Measurements from ENCODE around the gene MOGAT3. TPM values are rescaled to one million over a fixed set of nuclear protein-coding genes. Genes with fewer than 3 reads are reported as not detected.
"Not testable (repeated sequence)": the region's sequence is repeated elsewhere in the genome, so short reads cannot be mapped to it uniquely, and the experiment has no call there.

MOGAT3 gene
- total RNA-seq, 2 experiments from 2014 or later, result not detected

DNA sequence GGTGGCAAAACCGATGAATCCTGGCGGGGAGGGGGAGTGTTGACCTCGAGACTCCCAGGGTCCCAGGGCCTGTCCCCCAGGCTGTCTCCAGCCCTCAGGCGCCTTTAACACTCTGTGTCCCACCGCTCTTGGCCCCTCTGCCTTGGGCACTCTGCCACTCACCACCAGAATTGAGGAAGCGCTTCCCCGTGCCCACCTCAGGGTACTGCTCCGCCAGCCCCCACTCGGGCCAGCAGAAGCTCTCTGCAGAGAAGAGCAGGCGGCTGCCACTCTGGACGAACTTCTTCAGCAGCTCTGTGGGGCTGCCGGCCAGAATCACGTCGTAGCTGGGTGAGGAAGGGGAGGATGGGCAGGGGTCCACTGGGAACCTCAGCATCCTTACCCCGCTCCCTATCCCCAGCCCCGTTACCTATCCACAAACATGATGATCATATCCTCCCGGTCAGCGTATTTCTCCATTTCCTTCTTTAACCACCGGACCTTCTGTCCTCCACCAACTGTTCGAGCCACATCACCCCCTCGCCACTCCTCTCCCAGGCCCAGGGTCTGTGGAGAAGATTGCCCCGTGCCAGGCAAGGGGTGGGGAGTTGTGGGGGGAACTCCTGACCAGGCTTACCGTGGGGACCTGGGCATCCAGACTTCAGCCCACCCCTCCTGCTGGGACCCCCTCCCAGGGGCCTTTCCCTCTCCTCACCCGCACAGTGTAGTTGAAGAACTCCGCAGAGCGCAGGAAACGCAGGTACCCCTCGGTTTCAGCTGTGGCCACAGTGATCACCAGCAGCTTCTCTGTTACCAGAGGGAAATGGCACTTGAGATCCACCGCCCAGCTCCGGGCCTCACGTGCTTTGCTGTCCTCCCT, 15.4 kb upstream of the MOGAT3 start:
- ChIA-PET CTCF (interaction anchor here (1.1 to 5.4 kb wide), 5 partner anchors 14 to 67 kb away, joined by 3 to 36 read pairs (median 6); partner anchors contain the start of gene FIS1), POLR2A (no interaction called here)

DNA sequence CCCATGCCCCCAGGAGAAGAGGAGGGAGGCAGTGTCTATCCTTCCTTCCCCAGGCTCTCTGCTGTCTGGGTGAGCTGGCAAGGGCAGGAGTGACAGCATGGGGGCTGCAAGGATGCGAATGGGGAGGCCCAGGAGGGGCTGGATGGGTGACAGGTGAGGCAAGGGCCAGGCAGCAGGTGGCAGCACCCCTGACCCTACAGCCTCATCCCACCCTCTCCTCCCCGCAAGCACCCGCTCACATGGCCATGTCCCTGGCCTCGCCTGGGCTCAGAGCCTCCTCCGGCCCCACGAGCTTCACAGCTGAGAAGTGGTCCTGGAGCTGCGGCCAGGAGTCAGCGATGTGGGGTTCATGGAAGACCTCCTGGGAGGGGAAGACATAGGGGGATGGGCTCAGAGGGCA, 11.2 kb upstream of the MOGAT3 start:
- ChIA-PET CTCF (interaction anchor here (1.8 kb wide), 1 partner anchor 19 kb away, joined by 5 read pairs; no protein-coding TSS in a partner anchor), POLR2A (no interaction called here)

DNA sequence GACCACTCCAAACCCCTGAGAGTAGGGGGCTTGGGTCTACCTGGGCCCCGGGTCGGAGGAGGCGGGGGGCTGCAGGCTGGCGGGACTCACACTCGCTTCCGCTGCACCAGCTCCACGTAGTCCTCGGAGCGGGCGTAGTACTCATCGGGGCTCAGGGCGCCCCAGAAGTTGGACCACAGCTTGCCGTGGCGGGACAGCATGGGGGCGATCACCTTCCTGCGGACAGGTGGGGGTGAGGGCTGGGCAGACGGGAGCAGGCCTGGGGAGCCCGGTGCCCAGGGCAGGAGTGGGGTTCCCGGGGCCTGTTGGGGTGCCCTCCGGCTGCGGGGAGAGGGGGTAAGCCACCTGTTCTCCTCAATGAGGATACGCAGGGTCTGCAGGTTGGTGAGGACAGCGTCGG, 10.7 kb upstream of the MOGAT3 start:
- CTCF ChIA-PET, result interaction anchor here (1.8 kb wide), 1 partner anchor 18 kb away, joined by 5 read pairs; no protein-coding TSS in a partner anchor
- POLR2A ChIA-PET, result no interaction called here

DNA sequence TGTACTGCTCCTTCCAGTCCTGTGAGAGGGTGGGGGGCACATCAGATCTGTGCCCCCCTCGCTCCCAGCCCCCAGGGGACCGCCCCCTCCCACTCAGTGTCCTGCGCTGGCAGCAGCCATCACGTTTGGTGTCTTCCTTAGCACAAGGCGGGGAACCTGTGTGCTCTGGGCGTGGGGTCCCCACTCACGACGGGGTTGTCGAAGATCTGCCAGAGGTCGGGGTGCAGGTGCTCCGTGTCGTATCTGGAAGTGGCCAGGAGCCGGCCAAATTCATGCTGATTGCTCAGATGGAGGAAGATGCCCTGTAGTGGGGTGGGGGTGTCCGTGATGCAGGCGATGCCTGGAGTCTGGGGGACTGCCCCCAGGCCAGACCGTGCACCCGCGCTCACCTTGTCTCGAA, 9.3 kb upstream of the MOGAT3 start:
- ChIA-PET CTCF (interaction anchor here (0.6 kb wide), 1 partner anchor 59 kb away, joined by 3 read pairs; no protein-coding TSS in a partner anchor), POLR2A (interaction anchor here (0.5 kb wide), 1 partner anchor 31 kb away, joined by 3 read pairs; no protein-coding TSS in a partner anchor)

DNA sequence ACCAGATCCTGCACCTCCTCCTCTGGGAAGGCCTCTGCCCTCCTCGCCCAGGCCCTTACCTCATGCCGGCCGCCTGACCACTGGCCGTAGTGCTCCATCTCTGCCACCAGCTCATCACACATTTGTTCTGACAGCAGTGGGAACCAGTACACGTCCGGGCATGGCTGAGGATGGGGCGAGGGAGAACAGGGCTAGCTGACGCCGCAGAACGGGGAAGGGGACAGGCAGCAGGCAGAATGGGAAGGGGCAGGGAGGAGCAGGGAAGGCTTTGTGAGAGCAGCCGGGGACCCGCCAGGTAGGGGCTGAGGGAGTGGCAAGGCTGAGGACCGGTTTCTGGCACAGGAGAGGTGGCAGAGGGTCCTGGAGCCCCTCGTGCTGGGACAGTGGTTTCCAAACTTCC, 8.0 kb upstream of the MOGAT3 start:
- CTCF ChIA-PET, result no interaction called here

DNA sequence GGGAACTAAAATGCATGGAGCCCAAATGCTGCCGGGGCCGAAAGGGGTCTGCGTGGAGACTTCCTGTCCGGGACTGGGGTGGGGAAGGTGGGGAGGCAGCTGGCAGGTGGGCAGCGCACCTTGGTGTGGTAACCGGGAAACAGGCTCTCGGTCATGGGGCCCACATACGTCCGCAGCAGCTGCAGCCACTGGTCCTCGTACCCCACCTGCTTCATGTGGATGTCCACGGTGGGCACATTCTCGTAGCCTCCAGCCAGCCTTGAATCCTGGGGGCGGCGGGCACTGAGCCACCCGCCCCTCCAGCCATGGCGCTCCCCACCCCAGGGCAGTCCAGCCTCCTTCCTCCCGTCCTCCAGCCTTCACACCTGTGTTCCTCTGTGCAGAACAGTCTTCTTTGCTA, 6.6 kb upstream of the MOGAT3 start:
- ChIA-PET CTCF (no interaction called here), POLR2A (interaction anchor here (0.6 to 0.7 kb wide), 2 partner anchors 20 to 21 kb away, joined by 4 to 13 read pairs; no protein-coding TSS in a partner anchor)

More for the DNA sequence above, 8.0 kb upstream of the MOGAT3 start:
- POLR2A ChIA-PET, result no interaction called here

DNA sequence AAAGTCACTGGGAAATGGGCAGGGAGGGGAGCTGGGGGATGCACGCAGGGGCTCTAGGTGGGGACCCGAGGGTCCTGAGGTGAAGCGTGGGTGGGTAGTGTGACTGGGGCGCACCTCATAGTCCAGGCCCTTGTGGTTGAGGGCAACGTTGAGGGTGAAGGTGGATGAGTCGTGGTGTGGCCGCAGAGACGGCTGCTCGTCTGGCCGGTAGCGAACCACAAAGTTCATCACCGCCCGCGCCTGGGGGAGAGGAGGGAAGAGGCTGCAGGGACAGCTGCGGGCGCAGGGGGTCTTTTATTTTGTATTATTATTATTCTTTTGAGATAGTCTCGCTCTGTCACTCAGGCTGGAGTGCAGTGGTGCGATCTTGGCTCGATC, 5.8 kb upstream of the MOGAT3 start:
- POLR2A ChIA-PET, result interaction anchor here (0.6 kb wide), 1 partner anchor 20 kb away, joined by 13 read pairs; no protein-coding TSS in a partner anchor
- CTCF ChIA-PET, result no interaction called here

DNA sequence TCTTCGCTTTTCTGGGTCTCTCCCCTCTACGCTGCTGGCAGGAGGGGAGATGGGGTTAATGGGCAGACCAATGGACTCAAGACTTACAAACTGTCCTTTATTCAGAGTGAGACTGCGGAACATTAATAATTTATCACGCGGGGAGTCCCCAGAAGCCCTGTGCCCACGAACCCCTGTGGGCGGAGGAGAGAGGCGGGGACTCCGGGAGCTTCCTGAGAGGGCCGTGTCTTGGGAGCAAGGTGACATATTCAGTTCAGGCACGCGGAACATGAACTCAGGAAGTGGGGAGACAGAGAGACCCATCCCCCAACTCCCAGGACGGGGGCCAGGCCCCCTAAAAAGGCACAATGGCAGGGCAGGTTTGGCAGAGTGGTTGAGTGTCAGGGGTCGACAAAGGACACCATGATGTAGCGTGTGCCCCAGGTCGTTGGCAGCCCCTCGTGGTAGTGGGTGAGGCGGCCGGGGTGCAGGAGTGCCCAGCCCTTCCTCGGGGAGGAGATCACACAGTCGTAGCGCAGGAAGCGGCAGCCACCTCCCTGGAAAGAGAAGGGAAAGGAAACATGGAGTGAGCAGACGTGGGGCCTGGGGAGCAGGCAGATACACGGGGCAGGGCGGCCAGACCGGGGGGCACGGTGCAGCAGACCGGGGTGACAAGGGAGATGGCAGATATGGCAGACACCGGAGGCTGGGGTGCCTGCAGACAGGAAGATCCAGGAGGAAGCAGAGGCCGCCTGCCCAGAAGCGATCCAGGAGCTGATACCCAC, 5.2 kb upstream of the MOGAT3 start:
- ChIA-PET CTCF (no interaction called here), POLR2A (interaction anchor here (0.6 kb wide), 1 partner anchor 40 kb away, joined by 3 read pairs; no protein-coding TSS in a partner anchor)

DNA sequence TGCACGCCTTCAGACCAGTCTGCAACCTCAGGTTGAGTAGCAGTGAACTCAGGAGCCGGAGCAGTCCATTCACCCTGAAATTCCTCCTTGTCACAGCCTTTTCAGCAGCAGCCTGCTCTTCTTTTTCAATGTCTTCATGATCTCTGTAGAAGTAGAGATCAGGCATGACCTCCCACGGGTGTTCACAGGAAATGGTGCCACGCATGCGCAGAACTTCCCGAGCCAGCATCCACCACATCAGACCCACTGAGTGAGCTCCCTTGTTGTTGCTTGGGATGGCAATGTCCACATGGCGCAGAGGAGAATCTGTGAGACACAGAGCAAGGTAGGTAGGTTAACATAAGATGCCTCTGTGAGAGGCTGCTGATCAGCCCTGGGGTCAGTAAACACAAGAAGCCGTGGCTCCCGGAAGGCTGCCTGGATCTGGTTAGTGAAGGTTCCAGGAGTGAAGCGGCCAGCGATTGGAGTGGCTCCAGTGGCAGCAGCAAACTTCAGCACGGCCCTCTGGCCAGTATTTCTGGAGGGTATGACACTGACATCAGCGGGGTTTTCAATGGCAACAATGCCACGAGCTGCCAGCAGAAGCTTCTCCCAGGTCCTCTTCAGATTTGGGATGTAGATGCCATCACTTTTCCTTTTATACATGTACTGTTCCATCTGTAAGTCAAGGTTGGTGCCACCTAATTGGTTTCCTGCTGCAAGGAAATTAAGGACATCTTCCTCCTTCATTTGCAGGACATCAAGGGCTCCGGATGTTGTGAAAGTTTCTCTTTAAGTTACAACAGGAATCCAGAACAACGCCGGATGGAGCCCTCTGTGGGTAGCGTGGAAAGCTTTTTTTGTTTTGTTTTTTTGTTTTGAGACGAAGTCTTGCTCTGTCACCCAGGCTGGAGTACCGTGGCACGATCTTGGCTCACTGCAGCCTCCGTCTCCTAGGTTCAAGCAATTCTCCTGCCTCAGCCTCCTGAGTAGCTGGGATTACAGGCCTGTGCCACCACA, 3.2 kb upstream of the MOGAT3 start:
- POLR2A ChIA-PET, result not testable (repeated sequence)
- CTCF ChIA-PET, result interaction anchor here (2.1 kb wide), 1 partner anchor 11 kb away, joined by 6 read pairs; no protein-coding TSS in a partner anchor

DNA sequence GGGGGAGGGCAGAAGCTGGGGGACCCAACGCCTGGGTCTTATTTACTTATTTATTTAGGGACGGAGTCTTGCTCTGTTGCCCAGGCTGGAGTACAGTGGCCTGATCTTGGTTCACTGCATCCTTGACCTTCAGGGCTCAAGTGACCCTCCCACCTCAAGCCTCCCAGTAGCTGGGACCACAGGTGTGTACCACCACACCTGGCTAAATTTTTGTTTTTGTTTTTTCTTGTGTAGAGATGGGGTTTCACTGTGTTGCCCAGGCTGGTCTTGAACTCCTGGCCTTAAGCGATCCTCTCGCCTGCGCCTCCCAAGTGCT, 1.7 kb upstream of the MOGAT3 start:
- ChIA-PET POLR2A (interaction anchor here (0.5 to 0.6 kb wide), 2 partner anchors 17 to 311 kb away, joined by 4 to 5 read pairs; no protein-coding TSS in a partner anchor), CTCF (interaction anchor here (1.2 to 1.4 kb wide), 2 partner anchors 15 to 81 kb away, joined by 3 to 5 read pairs; partner anchors contain the start of genes PLOD3 and ZNHIT1)

DNA sequence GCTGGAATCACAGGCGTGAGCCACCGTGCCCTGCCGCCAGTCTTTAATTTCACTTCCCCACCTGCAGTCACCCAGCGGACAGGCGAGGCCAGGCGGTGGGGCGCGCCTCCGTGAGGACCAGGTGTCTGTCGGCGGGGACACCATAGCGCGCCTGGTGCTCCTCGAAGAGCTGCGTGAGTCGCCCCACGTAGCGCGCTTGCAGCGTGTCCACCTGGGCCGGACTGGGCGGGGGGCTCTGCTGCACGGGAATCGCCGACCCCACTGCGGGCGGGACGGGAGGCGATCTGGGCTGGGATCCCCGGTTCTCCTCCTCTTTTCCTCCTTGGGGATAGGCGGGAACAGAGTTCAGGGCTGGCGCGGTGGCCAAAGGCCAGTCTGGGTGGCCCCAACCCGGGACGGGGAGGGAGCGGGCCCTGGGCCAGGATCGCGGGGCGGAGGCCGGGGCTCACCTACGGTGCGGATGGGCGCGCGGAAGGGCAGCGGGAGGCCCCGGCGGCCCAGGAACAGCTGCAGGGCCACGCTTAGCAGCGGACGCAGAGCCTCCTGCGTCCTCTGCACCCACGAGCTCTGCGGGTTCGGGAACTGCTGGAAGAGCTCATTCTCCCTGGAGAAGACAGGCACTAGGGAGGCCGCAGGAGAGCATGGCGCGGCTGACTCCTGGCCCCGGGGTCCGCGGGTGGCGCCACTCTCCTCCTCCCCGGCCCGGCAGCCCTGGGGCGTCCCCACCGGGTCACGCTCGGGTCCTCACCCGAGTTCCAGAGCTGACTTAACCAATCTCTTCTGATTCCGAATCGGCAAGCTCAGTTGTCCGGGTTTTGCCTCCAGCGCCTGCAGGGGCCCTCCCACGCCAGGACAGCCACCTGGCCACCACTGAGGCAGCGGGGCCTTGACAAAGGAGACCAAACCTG, 1.1 kb upstream of the MOGAT3 start:
- POLR2A ChIA-PET, result interaction anchor here (0.5 to 0.6 kb wide), 2 partner anchors 18 to 311 kb away, joined by 4 to 5 read pairs; no protein-coding TSS in a partner anchor
- CTCF ChIA-PET, result interaction anchor here (1.2 to 1.4 kb wide), 2 partner anchors 15 to 82 kb away, joined by 3 to 5 read pairs; partner anchors contain the start of genes PLOD3 and ZNHIT1

DNA sequence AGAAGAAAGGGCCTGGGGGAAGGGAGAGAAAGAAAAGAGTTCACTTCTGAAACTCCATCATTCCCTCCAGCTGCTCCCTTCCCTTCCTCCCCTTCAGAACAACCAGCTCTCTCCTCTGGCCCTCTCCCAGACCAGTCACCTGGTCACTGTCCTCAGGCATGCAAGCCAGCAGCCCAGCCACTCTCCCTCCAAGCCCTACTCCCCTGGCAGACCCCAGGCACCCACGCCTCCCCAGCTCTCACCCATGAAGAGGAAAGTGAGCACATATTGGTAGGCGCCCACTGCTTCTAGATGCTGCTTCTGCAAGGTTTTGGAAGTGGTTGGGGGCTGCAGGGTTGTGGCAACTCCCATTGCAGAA, 353 bp downstream of the MOGAT3 start:
- CTCF ChIA-PET, result no interaction called here
- POLR2A ChIA-PET, result interaction anchor here (0.6 kb wide), 1 partner anchor 56 kb away, joined by 7 read pairs; no protein-coding TSS in a partner anchor

DNA sequence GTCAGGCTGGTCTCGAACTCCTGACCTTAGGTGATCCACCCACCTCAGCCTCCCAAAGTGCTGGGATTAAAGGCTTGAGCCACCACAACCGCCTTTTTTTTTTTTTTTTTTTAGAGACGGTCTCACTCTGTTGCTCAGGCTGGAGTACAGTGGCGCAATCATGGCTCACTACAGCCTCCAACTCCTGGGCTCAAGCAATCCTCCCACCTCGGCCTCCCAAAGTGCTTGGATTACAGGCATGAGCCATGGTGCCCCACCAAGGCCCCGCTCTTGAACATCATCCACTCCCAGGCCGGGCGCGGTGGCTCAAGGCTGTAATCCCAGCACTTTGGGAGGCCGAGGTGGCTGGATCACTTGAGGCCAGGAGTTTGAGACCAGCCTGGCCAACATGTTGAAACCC, 1.3 kb downstream of the MOGAT3 start:
- CTCF ChIA-PET, result interaction anchor here (0.7 kb wide), 1 partner anchor 22 kb away, joined by 7 read pairs; no protein-coding TSS in a partner anchor
- POLR2A ChIA-PET, result not testable (repeated sequence)

DNA sequence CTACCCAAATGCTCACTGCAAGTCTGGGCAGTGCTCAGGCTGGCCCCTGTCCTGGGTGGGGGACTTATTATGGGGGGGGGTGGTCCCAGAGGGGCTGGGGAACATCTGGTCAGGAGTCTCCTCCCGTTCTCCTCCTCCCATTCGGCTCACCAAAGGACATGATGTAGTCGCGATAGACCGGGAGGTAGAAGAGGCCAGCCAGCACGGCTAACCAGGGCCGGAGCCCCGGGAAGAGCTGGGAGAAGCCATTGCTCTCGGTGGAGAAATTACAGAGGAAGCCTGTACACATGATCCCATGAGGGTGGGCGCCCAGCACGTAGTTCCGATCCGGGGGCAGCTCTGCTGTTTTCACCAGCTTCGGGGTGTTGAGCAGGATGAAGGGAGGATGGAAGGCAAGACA, 2.4 kb downstream of the MOGAT3 start:
- ChIA-PET POLR2A (no interaction called here), CTCF (no interaction called here)

DNA sequence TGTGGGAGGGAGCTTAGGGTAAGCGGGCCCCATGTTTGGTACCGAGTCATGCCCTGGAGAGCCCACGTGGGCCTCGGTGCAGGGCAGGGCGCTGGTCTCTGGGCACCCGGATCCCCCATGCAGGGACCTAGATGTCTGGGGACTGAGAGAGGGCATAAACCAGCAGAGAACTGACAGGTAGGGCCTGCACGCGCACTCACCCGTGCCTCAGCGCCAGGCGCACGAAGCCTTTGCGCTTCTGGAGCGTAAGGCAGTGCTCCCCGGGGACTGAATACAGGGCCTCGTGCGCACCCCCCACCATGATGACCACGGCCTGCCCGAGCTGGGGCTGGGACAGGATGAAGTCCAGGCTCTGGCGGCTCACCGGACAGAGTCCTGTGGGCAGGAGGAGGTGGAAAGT, 2.8 kb downstream of the MOGAT3 start:
- ChIA-PET POLR2A (no interaction called here), CTCF (no interaction called here)

DNA sequence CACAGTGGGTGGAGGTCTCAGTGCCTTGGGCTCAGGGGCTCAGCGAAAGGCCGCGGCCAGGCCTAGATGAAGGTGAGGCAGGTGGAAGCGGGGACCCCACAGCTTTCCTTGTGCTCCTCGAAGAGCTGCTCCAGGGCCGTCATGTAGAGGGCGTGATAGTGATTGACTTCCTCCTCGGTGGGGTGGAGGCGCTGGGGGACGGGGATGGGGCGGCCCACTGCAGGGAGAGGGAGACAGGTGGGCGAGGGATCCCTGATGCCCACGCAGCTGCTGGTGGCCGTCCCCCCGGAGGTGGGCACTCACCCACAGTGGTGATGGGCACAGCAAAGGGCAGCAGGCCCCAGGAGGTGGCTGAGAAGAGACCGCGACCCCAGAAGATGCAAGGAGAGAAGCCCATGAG, 5.0 kb downstream of the MOGAT3 start:
- POLR2A ChIA-PET, result no interaction called here
- CTCF ChIA-PET, result interaction anchor here (1.2 to 6.1 kb wide), 2 partner anchors 48 to 52 kb away, joined by 4 to 70 read pairs; no protein-coding TSS in a partner anchor

DNA sequence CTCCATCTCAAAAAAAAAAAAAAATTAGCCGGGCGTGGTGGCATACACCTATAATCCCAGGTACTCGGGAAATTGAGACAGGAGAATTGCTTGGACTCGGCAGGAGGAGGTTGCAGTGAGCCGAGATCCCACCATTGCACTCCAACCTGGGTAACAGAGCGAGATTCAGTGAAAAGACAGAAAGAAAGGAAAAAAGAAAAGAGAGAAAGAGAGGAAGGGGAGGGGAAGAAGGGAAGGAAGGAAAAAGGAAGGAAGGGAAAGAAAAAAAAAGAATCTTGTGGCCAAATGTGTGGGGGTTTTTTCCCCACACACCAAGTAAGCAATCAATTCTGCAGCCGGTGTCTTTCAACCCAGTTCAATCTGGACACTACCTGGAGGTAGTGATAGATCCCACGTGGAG, 11.7 kb downstream of the MOGAT3 start:
- POLR2A ChIA-PET, result no interaction called here
- CTCF ChIA-PET, result interaction anchor here (0.6 to 1.2 kb wide), 2 partner anchors 94 to 185 kb away, joined by 3 read pairs; no protein-coding TSS in a partner anchor

Measured in activated CD8-positive, alpha-beta memory T cell treated with anti-CD3 and anti-CD28 coated beads for 36 hours (primary cell).